Uterus (tissue), 4 donors: ENCODE results near the gene ERCC3. TPM values are rescaled to one million over a fixed set of nuclear protein-coding genes. Genes with fewer than 3 reads are reported as not detected.

ENCODE experiments used
- DNase-seq, 2 donors: peaks; one replicate each; pipeline ENCODE4 v3.0.0-alpha.2; 2019 to 2020
- H3K27ac ChIP-seq, 2 donors: fragments of 200-600 bp; sonication (generic); 1 replicate in 1 of 2; 2 replicates in 1 of 2; pipeline ENCODE4 v1.5.1; 2016 to 2018
- H3K27me3 ChIP-seq, 2 donors: fragments of 200-600 bp; sonication (generic); one replicate each; pipeline ENCODE4 v1.5.1; 2018 to 2019; ENCODE audit warnings: control low read depth in 1 of 2
- H3K36me3 ChIP-seq, 2 donors: fragments of 200-600 bp; sonication (generic); one replicate each; pipeline ENCODE4 v1.5.1; 2019; ENCODE audit warnings: control low read depth in 1 of 2
- H3K4me1 ChIP-seq, 2 donors: fragments of 200-600 bp; sonication (generic); one replicate each; pipeline ENCODE4 v1.5.1; 2018 to 2019; ENCODE audit warnings: control low read depth in 1 of 2
- H3K4me3 ChIP-seq, 2 donors: fragments of 200-600 bp; sonication (generic); 1 replicate in 1 of 2; 2 replicates in 1 of 2; pipeline ENCODE4 v1.5.1; 2018 to 2019; ENCODE audit warnings: mild to moderate bottlenecking in 1 of 2
- H3K9me3 ChIP-seq, 2 donors: fragments of 200-600 bp; sonication (generic); one replicate each; pipeline ENCODE4 v1.5.1; 2019; ENCODE audit warnings: control low read depth in 1 of 2
- CTCF ChIP-seq, 4 experiments: fragments of 200-600 bp in 2 of 4; fragments of 450-650 bp in 2 of 4; sonication (generic) in 2 of 4; IDR thresholded peaks; one replicate each; pipeline ENCODE4 v1.5.1; 2016 to 2019; ENCODE audit warnings: antibody characterized with exemption in 4 of 4, mild to moderate bottlenecking in 2 of 4, moderate library complexity in 1 of 4
- POLR2A ChIP-seq, 2 donors: fragments of 450-650 bp; IDR thresholded peaks; one replicate each; pipeline ENCODE4 v1.6.1; 2016; ENCODE audit warnings: antibody characterized with exemption in 2 of 2, mild to moderate bottlenecking in 1 of 2, moderate library complexity in 1 of 2
- intact Hi-C: fragments of 100-400 bp; cut with DNase I; formaldehyde crosslinking; loops from one replicate; pipeline ENCODE4 v1.15.1; 2023; ENCODE audit warnings: low total_unique reads
- total RNA-seq, 4 donors: library from RNA; depleted of rRNA in 3 of 4; stranded (reverse); fragments of >200 nt in 3 of 4; gene quantifications; one replicate each; pipeline versions ENCODE4 v1.1.0 to v1.2.4, GENCODE V29; 2014 to 2023
- donor health status: DM: yes; HTN: yes; CAD: no.

ERCC3 gene
- total RNA-seq, 4 donors from 2014 or later, result 47.6 to 153 (median 57.5) TPM

- Histone ChIP-seq H3K4me1 (no peaks in the 10 kb centered on the region), H3K4me3 (no peak overlapping the region), H3K27ac (no peak overlapping the region), H3K9me3 (no peaks in the 10 kb centered on the region), H3K27me3 (no peaks in the 10 kb centered on the region), H3K36me3 (no peaks in the 10 kb centered on the region)
- no peak for TF ChIP-seq CTCF (IDR thresholded peaks at IDR 0.05)
- TF ChIP-seq POLR2A (IDR thresholded peaks at IDR 0.05), result no peak
- no peak for DNase-seq
- intact Hi-C loops, result no loop called here
Observed at GRCh38 chr2:127305990-127306585, 12.1 kb upstream of the ERCC3 start.

GRCh38 chr2:127302168-127302567 lies 8.2 kb upstream of the ERCC3 start:
- no peak for DNase-seq
- intact Hi-C loops, result no loop called here
- no peaks in the 10 kb centered on the region for H3K36me3 ChIP-seq

GRCh38 chr2:127293386-127293747 lies 577 bp downstream of the ERCC3 start:
- Histone ChIP-seq H3K36me3 (no peaks in the 10 kb centered on the region), H3K9me3 (no peaks in the 10 kb centered on the region), H3K27ac (peak overlapping the region; percentile 79 to 86), H3K4me1 (peaks cover 0 to 4% of the 10 kb centered on the region in 2 donors), H3K4me3 (peak overlapping the region; percentile 62 to 84), H3K27me3 (no peaks in the 10 kb centered on the region)
- intact Hi-C loops, result no loop called here
- TF ChIP-seq POLR2A (IDR thresholded peaks at IDR 0.05) (no peak), CTCF (IDR thresholded peaks at IDR 0.05) (no peak)
- DNase-seq, result no peak

More at GRCh38 chr2:127302168-127302567, 8.2 kb upstream of the ERCC3 start:
- no peak overlapping the region for H3K4me3 ChIP-seq
- H3K4me1 ChIP-seq, result no peaks in the 10 kb centered on the region
- H3K27ac ChIP-seq, result no peak overlapping the region
- no peak for TF ChIP-seq POLR2A (IDR thresholded peaks at IDR 0.05)
- no peak for TF ChIP-seq CTCF (IDR thresholded peaks at IDR 0.05)
- no peaks in the 10 kb centered on the region for H3K9me3 ChIP-seq
- no peaks in the 10 kb centered on the region for H3K27me3 ChIP-seq

- H3K9me3 ChIP-seq, result no peaks in the 10 kb centered on the region
- intact Hi-C loops, result no loop called here
- H3K27ac ChIP-seq, result no peak overlapping the region
- no peak for DNase-seq
- H3K4me3 ChIP-seq, result no peak overlapping the region
- no peaks in the 10 kb centered on the region for H3K27me3 ChIP-seq
- no peak for TF ChIP-seq CTCF (IDR thresholded peaks at IDR 0.05)
- no peak for TF ChIP-seq POLR2A (IDR thresholded peaks at IDR 0.05)
- no peaks in the 10 kb centered on the region for H3K4me1 ChIP-seq
- H3K36me3 ChIP-seq, result no peaks in the 10 kb centered on the region
Observed at GRCh38 chr2:127288274-127288673, 5.7 kb downstream of the ERCC3 start.

- H3K36me3 ChIP-seq, result no peaks in the 10 kb centered on the region
- H3K27me3 ChIP-seq, result no peaks in the 10 kb centered on the region
- no peaks in the 10 kb centered on the region for H3K4me1 ChIP-seq
- H3K4me3 ChIP-seq, result no peak overlapping the region
- TF ChIP-seq CTCF (IDR thresholded peaks at IDR 0.05) (no peak), POLR2A (IDR thresholded peaks at IDR 0.05) (no peak)
- no peak overlapping the region for H3K27ac ChIP-seq
- intact Hi-C loops, result no loop called here
- no peaks in the 10 kb centered on the region for H3K9me3 ChIP-seq
- DNase-seq, result no peak
Observed at GRCh38 chr2:127283275-127283674, 10.7 kb downstream of the ERCC3 start.
